Hepatocyte (in vitro differentiated cells): ENCODE measurements around the gene RANGRF. TPM values are rescaled to one million over a fixed set of nuclear protein-coding genes. Genes with fewer than 3 reads are reported as not detected.

Source experiments
- DNase-seq: peaks from one replicate; pipeline ENCODE4 v3.0.0-alpha.2; 2016; ENCODE audit warnings: low spot score
- H2AFZ ChIP-seq: fragments of 200-600 bp; sonication (generic); 2 replicates; pipeline ENCODE4 v1.6.0; 2016; ENCODE audit warnings: antibody characterized with exemption, mild to moderate bottlenecking
- H3K27ac ChIP-seq: fragments of 200-600 bp; sonication (generic); 2 replicates; pipeline ENCODE4 v1.5.1; 2016; ENCODE audit warnings: mild to moderate bottlenecking
- H3K27me3 ChIP-seq: fragments of 200-600 bp; sonication (generic); 2 replicates; pipeline ENCODE4 v1.6.1; 2016
- H3K36me3 ChIP-seq: fragments of 200-600 bp; sonication (generic); replicated peaks from 2 replicates; pipeline ENCODE4 v1.5.1; 2016; ENCODE audit warnings: low read depth; ENCODE audit not compliant: insufficient read depth
- H3K4me1 ChIP-seq: fragments of 200-600 bp; sonication (generic); 2 replicates; pipeline ENCODE4 v1.5.1; 2016; ENCODE audit warnings: mild to moderate bottlenecking, moderate library complexity; ENCODE audit not compliant: insufficient read depth
- H3K4me2 ChIP-seq: fragments of 200-600 bp; sonication (generic); 2 replicates; pipeline ENCODE4 v1.6.0; 2016
- H3K4me3 ChIP-seq: fragments of 200-600 bp; sonication (generic); 2 replicates; pipeline ENCODE4 v1.5.1; 2016; ENCODE audit warnings: mild to moderate bottlenecking
- H3K79me2 ChIP-seq: fragments of 200-600 bp; sonication (generic); 2 replicates; pipeline ENCODE4 v1.6.0; 2017; ENCODE audit warnings: mild to moderate bottlenecking
- H3K9me2 ChIP-seq: fragments of 200-600 bp; sonication (generic); replicated peaks from 2 replicates; pipeline ENCODE4 v1.6.0; 2017; ENCODE audit warnings: mild to moderate bottlenecking; ENCODE audit not compliant: insufficient read depth
- H3K9me3 ChIP-seq: fragments of 200-600 bp; sonication (generic); 2 replicates; pipeline ENCODE4 v1.5.1; 2016; ENCODE audit warnings: low read depth, mild to moderate bottlenecking
- H4K20me1 ChIP-seq: fragments of 200-600 bp; sonication (generic); 2 replicates; pipeline ENCODE4 v1.6.0; 2016; ENCODE audit warnings: mild to moderate bottlenecking; ENCODE audit not compliant: insufficient read depth, poor library complexity, severe bottlenecking
- EZH2 ChIP-seq: fragments of 200-600 bp; sonication (generic); IDR thresholded peaks from 2 replicates; pipeline ENCODE4 v1.6.1; 2016; ENCODE audit warnings: antibody characterized with exemption, mild to moderate bottlenecking, borderline replicate concordance
- EZH2phosphoT487 ChIP-seq: fragments of 200-600 bp; sonication (generic); IDR thresholded peaks from one replicate; pipeline ENCODE4 v1.6.1; 2018; ENCODE audit warnings: antibody characterized with exemption, mild to moderate bottlenecking, low read depth, moderate library complexity; ENCODE audit not compliant: unreplicated experiment, severe bottlenecking
- WGBS: methylation state at CpG from one replicate; pipeline ENCODE4 v1.1.6; 2016; ENCODE audit warnings: low lambda C conversion rate; ENCODE audit errors: missing lambda C conversion rate; 5-methylcytosine and 5-hydroxymethylcytosine counted together
- polyA plus RNA-seq: library from polyadenylated mRNA; unstranded; fragments of >200 nt; fragmentation: Nextera tagmentation; extraction: Ambion mirVana; gene quantifications from 2 replicates; pipeline ENCODE4 v1.2.1, GENCODE V29; 2016
- small RNA-seq: library from RNA; depleted of rRNA; stranded (forward); fragments of <200 nt; gene quantifications from one replicate; pipeline ENCODE3, GENCODE V24; 2014
- total RNA-seq: library from RNA; depleted of rRNA; stranded (reverse); fragments of >200 nt; gene quantifications from 2 replicates; pipeline ENCODE4 v1.2.3, GENCODE V29; 2014

RANGRF gene
- total and polyA plus RNA-seq, 2 experiments from 2014 or later: 7.9 to 41.9 TPM

DNA sequence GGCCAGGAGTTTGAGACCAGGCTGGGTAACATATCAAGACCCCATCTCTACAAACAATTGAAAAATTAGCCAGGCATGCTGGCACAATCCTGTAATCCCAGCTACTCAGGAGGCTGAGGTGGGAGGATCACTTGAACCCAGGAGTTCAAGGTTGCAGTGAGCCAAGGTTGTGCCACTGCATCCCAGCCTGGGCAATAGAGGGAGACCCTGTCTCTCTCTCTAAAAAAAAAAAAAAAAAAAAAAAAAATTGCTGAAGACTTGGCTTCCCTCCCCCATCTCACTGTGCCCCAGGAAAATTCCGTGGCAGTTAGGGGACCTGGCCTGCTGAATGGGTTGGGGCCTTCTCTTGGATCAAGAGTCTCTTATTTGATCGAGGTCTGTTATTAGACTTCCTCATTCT is 51.1 kb downstream of the RANGRF start, which contains the start of gene ODF4:
ODF4 (plus strand) TSS at position 301 of the 400 bp plus-strand sequence. CDS start 212 bp downstream, outside the sequence.
- H3K27me3 ChIP-seq: no peaks in the 10 kb centered on the region

More for the DNA sequence above, 51.1 kb downstream of the RANGRF start, which contains the start of gene ODF4:
- no peak within 1 kb of the TSS for H2AFZ ChIP-seq
- H3K9me2 ChIP-seq: no peaks in the 10 kb centered on the region
- H3K79me2 ChIP-seq: no peaks in the 10 kb centered on the region
- no peaks in the 10 kb centered on the region for H4K20me1 ChIP-seq
- H3K4me2 ChIP-seq: no peak within 1 kb of the TSS
- H3K36me3 ChIP-seq: no peaks in the 10 kb centered on the region
- no peaks in the 10 kb centered on the region for H3K9me3 ChIP-seq
- no peak within 1 kb of the TSS for H3K4me3 ChIP-seq
- DNase-seq: no peak
- H3K4me1 ChIP-seq: no peaks in the 10 kb centered on the region
- WGBS: 94% methylated on average over 2 of the region's 2 CpGs
- TF ChIP-seq EZH2phosphoT487: no peak
- TF ChIP-seq EZH2: no peak
- H3K27ac ChIP-seq: no peak within 1 kb of the TSS

Small RNA genes lying within 50 kb of the gene (small RNA-seq; reads per million reads assigned to genes)
- not detected for gene RF00265

Other genes starting within 250 kb of the RANGRF start
- gene ALOX15B, start 249.6 kb upstream of the RANGRF start, total RNA-seq: 5.7 and 6.7 TPM in 2 replicates
- 26.0 and 26.1 TPM in 2 replicates for gene ALOX15B, start 249.6 kb upstream of the RANGRF start, polyA plus RNA-seq
- gene ALOX12B, start 201.0 kb upstream of the RANGRF start, total RNA-seq: 0.52 and 2.0 TPM in 2 replicates
- gene ALOX12B, start 201.0 kb upstream of the RANGRF start, polyA plus RNA-seq: 0.22 and 1.8 TPM in 2 replicates
- gene ALOXE3, start 170.2 kb upstream of the RANGRF start, total RNA-seq: 0.48 and 0.77 TPM in 2 replicates
- gene ALOXE3, start 170.2 kb upstream of the RANGRF start, polyA plus RNA-seq: 1.5 and 2.6 TPM in 2 replicates
- gene HES7, start 164.6 kb upstream of the RANGRF start, total RNA-seq: not detected in 2 replicates
- gene HES7, start 164.6 kb upstream of the RANGRF start, polyA plus RNA-seq: not detected in 2 replicates
- gene PER1, start 136.3 kb upstream of the RANGRF start, total RNA-seq: 35.3 and 36.5 TPM in 2 replicates
- 107 and 143 TPM in 2 replicates for gene PER1, start 136.3 kb upstream of the RANGRF start, polyA plus RNA-seq
- gene VAMP2, start 125.7 kb upstream of the RANGRF start, total RNA-seq: 8.2 and 8.5 TPM in 2 replicates
- 44.6 and 85.7 TPM in 2 replicates for gene VAMP2, start 125.7 kb upstream of the RANGRF start, polyA plus RNA-seq
- 21.1 and 25.3 TPM in 2 replicates for gene TMEM107, start 112.3 kb upstream of the RANGRF start, total RNA-seq
- gene TMEM107, start 112.3 kb upstream of the RANGRF start, polyA plus RNA-seq: 12.8 and 13.6 TPM in 2 replicates
- 9.4 and 10.7 TPM in 2 replicates for gene BORCS6, start 98.5 kb upstream of the RANGRF start, total RNA-seq
- 7.7 and 10.2 TPM in 2 replicates for gene BORCS6, start 98.5 kb upstream of the RANGRF start, polyA plus RNA-seq
- 9.3 and 9.9 TPM in 2 replicates for gene AURKB, start 78.1 kb upstream of the RANGRF start, total RNA-seq
- 25.3 and 27.5 TPM in 2 replicates for gene AURKB, start 78.1 kb upstream of the RANGRF start, polyA plus RNA-seq
- gene CTC1, start 40.6 kb upstream of the RANGRF start, total RNA-seq: 6.3 and 11.4 TPM in 2 replicates
- 17.2 and 19.4 TPM in 2 replicates for gene CTC1, start 40.6 kb upstream of the RANGRF start, polyA plus RNA-seq
- 10.5 and 18.8 TPM in 2 replicates for gene PFAS, start 39.4 kb upstream of the RANGRF start, total RNA-seq
- gene PFAS, start 39.4 kb upstream of the RANGRF start, polyA plus RNA-seq: 13.6 and 16.1 TPM in 2 replicates
- 0.52 and 1.6 TPM in 2 replicates for gene SLC25A35, start 6.7 kb downstream of the RANGRF start, total RNA-seq
- gene SLC25A35, start 6.7 kb downstream of the RANGRF start, polyA plus RNA-seq: 1.9 and 3.0 TPM in 2 replicates
- gene ARHGEF15, start 21.6 kb downstream of the RANGRF start, total RNA-seq: 0.03 and 0.12 TPM in 2 replicates
- gene ARHGEF15, start 21.6 kb downstream of the RANGRF start, polyA plus RNA-seq: 0.32 TPM in 1 of 2 replicates, not detected in the other
- not detected in 2 replicates for gene ODF4, start 51.2 kb downstream of the RANGRF start, total RNA-seq
- not detected in 2 replicates for gene ODF4, start 51.2 kb downstream of the RANGRF start, polyA plus RNA-seq
- gene RPL26, start 94.5 kb downstream of the RANGRF start, total RNA-seq: 3,628 and 3,816 TPM in 2 replicates
- gene RPL26, start 94.5 kb downstream of the RANGRF start, polyA plus RNA-seq: 403 and 411 TPM in 2 replicates
- not detected in 2 replicates for gene RNF222, start 109.2 kb downstream of the RANGRF start, total RNA-seq
- gene RNF222, start 109.2 kb downstream of the RANGRF start, polyA plus RNA-seq: not detected in 2 replicates
- 60.7 and 66.3 TPM in 2 replicates for gene NDEL1, start 147.2 kb downstream of the RANGRF start, total RNA-seq
- 46.1 and 51.1 TPM in 2 replicates for gene NDEL1, start 147.2 kb downstream of the RANGRF start, polyA plus RNA-seq